DOHH2 (cell line): ENCODE measurements around the gene HTRA3.

Experiments used
- EZH2phosphoT487 ChIP-seq: fragments of 200-600 bp; sonication (generic); IDR thresholded peaks from 2 replicates; pipeline ENCODE4 v1.6.1; 2017; ENCODE audit warnings: borderline replicate concordance, mild to moderate bottlenecking, antibody characterized with exemption, low read length, moderate library complexity, mixed read lengths
- TF ChIP-seq, protein P1 (sequence below): fragments of 200-600 bp; sonication (generic); IDR thresholded peaks from one replicate; pipeline ENCODE4 v1.5.1; 2014; ENCODE audit warnings: antibody characterized with exemption, mild to moderate bottlenecking, low read depth, low read length; ENCODE audit not compliant: poor library complexity, severe bottlenecking

DNA sequence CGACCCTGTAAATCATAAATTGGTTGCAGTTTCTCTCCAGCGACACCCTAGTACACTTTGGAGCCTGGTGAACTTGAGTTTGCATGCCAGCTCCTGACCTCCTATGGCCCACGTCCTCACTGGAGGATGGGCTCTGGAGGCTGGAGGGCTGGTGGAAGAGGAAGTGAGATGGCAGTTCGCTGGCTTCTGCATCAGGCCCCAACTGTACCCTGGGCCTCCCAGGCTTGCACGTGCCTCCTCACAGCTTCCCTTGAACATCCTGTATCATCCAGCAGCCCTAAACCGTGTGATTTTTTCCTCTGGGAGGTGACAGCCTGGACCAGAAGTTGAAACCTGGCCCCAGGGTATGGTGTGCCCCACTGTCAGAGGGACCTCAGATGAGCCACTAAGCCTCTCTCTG is 78.5 kb downstream of the HTRA3 start:
- TF ChIP-seq, protein P1, sequence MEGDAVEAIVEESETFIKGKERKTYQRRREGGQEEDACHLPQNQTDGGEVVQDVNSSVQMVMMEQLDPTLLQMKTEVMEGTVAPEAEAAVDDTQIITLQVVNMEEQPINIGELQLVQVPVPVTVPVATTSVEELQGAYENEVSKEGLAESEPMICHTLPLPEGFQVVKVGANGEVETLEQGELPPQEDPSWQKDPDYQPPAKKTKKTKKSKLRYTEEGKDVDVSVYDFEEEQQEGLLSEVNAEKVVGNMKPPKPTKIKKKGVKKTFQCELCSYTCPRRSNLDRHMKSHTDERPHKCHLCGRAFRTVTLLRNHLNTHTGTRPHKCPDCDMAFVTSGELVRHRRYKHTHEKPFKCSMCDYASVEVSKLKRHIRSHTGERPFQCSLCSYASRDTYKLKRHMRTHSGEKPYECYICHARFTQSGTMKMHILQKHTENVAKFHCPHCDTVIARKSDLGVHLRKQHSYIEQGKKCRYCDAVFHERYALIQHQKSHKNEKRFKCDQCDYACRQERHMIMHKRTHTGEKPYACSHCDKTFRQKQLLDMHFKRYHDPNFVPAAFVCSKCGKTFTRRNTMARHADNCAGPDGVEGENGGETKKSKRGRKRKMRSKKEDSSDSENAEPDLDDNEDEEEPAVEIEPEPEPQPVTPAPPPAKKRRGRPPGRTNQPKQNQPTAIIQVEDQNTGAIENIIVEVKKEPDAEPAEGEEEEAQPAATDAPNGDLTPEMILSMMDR = no peak
- no peak for TF ChIP-seq EZH2phosphoT487
